ENCODE results near the gene CMIP. TPM values are rescaled to one million over a fixed set of nuclear protein-coding genes. Genes with fewer than 3 reads are reported as not detected.

Gene CMIP
- total RNA-seq, 4 donors from 2014 or later: 40.0 to 69.6 (median 47.0) TPM

DNA sequence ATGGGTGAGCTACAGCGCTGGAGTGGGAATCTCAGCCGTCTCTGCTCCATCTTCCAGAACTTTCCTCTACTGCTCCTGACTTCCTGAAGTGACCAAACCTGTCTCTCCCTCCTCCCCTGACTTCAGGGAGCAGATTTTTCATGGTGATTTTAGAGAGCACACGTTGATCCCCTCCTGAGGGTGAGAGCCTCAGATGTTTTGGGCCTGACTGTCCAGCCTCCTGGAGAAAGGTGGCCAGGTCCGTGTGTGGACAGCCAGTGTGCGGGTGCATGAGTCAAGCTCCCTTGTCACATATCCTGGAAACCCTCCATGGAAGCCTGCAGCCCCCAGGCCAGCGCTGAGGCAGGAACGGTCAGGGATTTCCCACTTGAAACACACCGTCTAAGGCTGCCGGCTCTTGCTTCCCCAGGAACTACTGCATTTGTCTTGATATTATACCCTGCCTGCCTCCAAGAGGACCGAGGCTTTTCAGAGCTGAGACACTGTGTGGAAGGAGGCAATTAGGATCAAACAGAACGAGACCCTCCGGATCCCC lies 143.1 kb downstream of the CMIP start:
- in situ Hi-C loops (cut with MboI; ENCODE audit: low pct_ligation_motif_present in 1 of 4, low pct_unique_long_range_greater_than_20kb in 1 of 4, low sequenced_read_pairs in 3 of 4) (no loop called here), intact Hi-C loops (cut with DNase I; ENCODE audit: low total_unique reads) (no loop called here)
- H3K27me3 ChIP-seq: no peaks in the 10 kb centered on the region
- H3K4me1 ChIP-seq: peaks cover 9 to 41% (median 25%) of the 10 kb centered on the region in 4 donors
- no peaks in the 10 kb centered on the region for H3K36me3 ChIP-seq
- H3K4me3 ChIP-seq: no peak overlapping the region
- no peak for TF ChIP-seq POLR2A (IDR thresholded peaks at IDR 0.05)
- TF ChIP-seq, protein P1, sequence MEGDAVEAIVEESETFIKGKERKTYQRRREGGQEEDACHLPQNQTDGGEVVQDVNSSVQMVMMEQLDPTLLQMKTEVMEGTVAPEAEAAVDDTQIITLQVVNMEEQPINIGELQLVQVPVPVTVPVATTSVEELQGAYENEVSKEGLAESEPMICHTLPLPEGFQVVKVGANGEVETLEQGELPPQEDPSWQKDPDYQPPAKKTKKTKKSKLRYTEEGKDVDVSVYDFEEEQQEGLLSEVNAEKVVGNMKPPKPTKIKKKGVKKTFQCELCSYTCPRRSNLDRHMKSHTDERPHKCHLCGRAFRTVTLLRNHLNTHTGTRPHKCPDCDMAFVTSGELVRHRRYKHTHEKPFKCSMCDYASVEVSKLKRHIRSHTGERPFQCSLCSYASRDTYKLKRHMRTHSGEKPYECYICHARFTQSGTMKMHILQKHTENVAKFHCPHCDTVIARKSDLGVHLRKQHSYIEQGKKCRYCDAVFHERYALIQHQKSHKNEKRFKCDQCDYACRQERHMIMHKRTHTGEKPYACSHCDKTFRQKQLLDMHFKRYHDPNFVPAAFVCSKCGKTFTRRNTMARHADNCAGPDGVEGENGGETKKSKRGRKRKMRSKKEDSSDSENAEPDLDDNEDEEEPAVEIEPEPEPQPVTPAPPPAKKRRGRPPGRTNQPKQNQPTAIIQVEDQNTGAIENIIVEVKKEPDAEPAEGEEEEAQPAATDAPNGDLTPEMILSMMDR (IDR thresholded peaks at IDR 0.05): no peak
- no peak for TF ChIP-seq POLR2AphosphoS5 (IDR thresholded peaks at IDR 0.05)
- no peak for TF ChIP-seq EP300 (IDR thresholded peaks at IDR 0.05; ENCODE audit: low read depth)
- no peak for DNase-seq
- 93% methylated on average over 12 of the region's 12 CpGs; no CpG with 5 or more reads in 1 of the 2 donors for WGBS, 2 donors (ENCODE audit: low coverage in 1 of 2)
- no peak overlapping the region for H3K27ac ChIP-seq
- H3K9me3 ChIP-seq: no peaks in the 10 kb centered on the region

DNA sequence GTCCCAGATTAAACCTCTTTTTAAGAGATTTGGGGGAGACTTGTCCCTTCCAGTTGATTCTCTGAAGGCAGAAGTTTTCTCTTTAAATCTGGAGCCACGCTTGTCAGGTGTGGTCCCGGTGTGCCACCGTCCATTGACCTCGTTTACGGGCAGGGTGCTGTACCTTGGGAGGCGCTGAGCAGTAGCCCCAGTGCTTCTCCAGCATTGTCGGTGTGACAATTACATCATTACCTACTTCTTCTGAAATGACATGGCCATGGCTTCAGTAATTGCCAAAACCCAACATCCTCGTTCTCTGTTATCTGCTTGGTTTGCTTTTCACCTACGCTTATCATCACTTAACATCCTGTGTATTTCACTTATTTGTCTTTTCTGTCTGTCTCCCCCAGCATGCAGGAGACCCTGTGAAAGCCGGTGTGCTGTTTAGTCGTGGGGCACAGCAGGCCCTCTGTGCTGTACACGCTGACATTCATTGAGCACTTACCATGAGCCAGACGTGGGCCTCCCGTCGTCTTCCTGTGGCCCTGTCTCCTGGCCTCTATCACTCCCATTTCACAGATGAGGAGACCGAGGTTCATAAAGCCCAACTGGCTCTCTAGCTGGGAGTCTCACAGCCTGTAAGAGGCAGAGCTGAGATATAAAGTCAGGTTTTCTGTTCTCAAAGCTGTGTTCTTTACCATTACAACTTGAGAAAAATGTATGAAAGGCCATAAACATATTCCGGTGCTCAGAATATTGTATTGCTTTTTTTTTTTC lies 143.9 kb downstream of the CMIP start:
- no peak for DNase-seq
- no peak overlapping the region for H3K27ac ChIP-seq
- intact Hi-C loops (cut with DNase I; ENCODE audit: low total_unique reads) (no loop called here), in situ Hi-C loops (cut with MboI; ENCODE audit: low pct_ligation_motif_present in 1 of 4, low pct_unique_long_range_greater_than_20kb in 1 of 4, low sequenced_read_pairs in 3 of 4) (no loop called here)
- no peaks in the 10 kb centered on the region for H3K27me3 ChIP-seq
- H3K9me3 ChIP-seq: no peaks in the 10 kb centered on the region
- TF ChIP-seq, protein P1 (IDR thresholded peaks at IDR 0.05): no peak
- no peak for TF ChIP-seq POLR2AphosphoS5 (IDR thresholded peaks at IDR 0.05)
- TF ChIP-seq EP300 (IDR thresholded peaks at IDR 0.05; ENCODE audit: low read depth): no peak
- TF ChIP-seq POLR2A (IDR thresholded peaks at IDR 0.05): no peak
- H3K4me3 ChIP-seq: no peak overlapping the region
- WGBS, 2 donors (ENCODE audit: low coverage in 1 of 2): 90 to 91% methylated on average over 11 to 17 of the region's 17 CpGs
- H3K36me3 ChIP-seq: no peaks in the 10 kb centered on the region
- H3K4me1 ChIP-seq: peaks cover 10 to 37% (median 21%) of the 10 kb centered on the region in 4 donors

GRCh38 chr16:81589975-81590650 lies 145.5 kb downstream of the CMIP start:
- Histone ChIP-seq H3K36me3 (no peaks in the 10 kb centered on the region), H3K27ac (no peak overlapping the region), H3K9me3 (no peaks in the 10 kb centered on the region), H3K4me1 (peaks cover 5 to 23% (median 16%) of the 10 kb centered on the region in 4 donors), H3K27me3 (no peaks in the 10 kb centered on the region), H3K4me3 (no peak overlapping the region)
- in situ Hi-C loops (cut with MboI; ENCODE audit: low pct_ligation_motif_present in 1 of 4, low pct_unique_long_range_greater_than_20kb in 1 of 4, low sequenced_read_pairs in 3 of 4): no loop called here
- TF ChIP-seq POLR2A (IDR thresholded peaks at IDR 0.05) (no peak), POLR2AphosphoS5 (IDR thresholded peaks at IDR 0.05) (no peak), EP300 (IDR thresholded peaks at IDR 0.05; ENCODE audit: low read depth) (no peak)
- TF ChIP-seq, protein P1 (IDR thresholded peaks at IDR 0.05): no peak
- intact Hi-C loops (cut with DNase I; ENCODE audit: low total_unique reads): no loop called here
- no peak for DNase-seq
- WGBS, 2 donors (ENCODE audit: low coverage in 1 of 2): 80 to 90% methylated on average over 6 to 13 of the region's 13 CpGs

Data from transverse colon (tissue), 4 donors.